GM03348 (cell line): Measurements from ENCODE around the gene MARK1.

ENCODE experiments used
- DNase-seq: peaks from one replicate; pipeline ENCODE4 v3.0.0; 2012; ENCODE audit warnings: low spot score

Gene MARK1

GRCh38 chr1:220527908-220528678 lies at the start of gene MARK1:
MARK1 (plus strand) TSS chr1:220528136; CDS start chr1:220528823, 687 bp downstream.
- peak; percentile 77 for DNase-seq

DNA sequence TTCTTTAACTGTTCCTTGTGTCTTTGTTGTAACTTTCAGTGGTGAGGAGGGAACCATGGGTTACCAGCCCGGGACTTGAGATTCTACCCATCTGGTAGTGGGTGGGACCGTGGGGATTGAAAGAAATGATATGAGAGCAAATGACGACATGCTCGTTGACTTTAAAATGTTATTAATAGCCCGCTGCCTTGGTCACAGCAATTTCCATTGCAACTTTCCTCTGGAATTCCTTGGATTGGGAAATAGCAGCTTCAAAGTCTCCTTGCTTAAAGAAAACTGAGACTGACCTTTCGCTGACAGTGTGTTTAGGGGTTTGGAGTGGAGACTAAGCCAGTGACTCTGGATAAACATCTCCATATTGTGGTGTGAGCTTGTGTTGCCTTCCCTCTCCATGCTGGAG lies 44.2 kb upstream of the MARK1 start:
- DNase-seq: peak; percentile 7

GRCh38 chr1:220484135-220484534 lies 43.8 kb upstream of the MARK1 start:
- DNase-seq: no peak

DNA sequence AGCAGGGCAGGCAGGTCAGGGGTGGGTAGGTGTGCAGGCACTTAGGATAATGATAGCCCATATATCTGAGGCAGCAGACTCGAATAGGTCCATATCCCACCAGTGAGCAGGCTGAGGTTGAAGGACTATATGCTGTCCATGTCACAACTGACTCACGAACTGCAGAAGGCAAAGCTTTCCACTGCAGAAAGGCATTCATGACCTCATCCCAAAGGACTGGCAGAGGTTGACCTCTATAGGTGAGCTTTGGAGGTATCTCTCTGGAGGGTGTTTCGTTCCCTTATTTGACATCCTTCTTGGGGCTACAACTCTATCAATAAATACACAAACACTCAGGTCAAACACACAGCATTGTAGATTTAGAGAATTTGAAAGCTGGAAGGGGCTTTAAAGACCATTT lies 42.8 kb upstream of the MARK1 start:
- DNase-seq: no peak

DNA sequence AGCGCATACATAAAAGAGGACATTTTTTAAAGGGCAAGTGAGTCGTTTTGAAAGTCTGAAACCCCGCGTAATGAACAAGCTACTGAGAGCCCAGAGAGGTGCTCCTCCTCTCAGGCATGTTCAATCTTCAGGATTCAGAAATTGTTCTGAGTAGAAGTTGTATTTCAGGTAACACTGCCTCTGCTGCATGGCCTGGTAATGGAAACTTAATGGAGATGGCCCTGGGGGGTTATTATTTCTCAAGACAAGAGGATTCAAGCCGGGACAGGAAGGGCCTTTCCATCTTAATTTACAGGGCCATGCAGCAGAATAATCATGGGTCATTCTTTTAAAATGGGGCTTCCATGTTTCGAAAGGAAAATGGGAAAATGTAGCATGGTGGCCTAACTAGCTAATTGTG lies 42.1 kb upstream of the MARK1 start:
- DNase-seq: no peak

GRCh38 chr1:220487297-220487820 lies 40.6 kb upstream of the MARK1 start:
- DNase-seq: no peak

GRCh38 chr1:220491891-220492290 lies 36.0 kb upstream of the MARK1 start:
- DNase-seq: no peak

DNA sequence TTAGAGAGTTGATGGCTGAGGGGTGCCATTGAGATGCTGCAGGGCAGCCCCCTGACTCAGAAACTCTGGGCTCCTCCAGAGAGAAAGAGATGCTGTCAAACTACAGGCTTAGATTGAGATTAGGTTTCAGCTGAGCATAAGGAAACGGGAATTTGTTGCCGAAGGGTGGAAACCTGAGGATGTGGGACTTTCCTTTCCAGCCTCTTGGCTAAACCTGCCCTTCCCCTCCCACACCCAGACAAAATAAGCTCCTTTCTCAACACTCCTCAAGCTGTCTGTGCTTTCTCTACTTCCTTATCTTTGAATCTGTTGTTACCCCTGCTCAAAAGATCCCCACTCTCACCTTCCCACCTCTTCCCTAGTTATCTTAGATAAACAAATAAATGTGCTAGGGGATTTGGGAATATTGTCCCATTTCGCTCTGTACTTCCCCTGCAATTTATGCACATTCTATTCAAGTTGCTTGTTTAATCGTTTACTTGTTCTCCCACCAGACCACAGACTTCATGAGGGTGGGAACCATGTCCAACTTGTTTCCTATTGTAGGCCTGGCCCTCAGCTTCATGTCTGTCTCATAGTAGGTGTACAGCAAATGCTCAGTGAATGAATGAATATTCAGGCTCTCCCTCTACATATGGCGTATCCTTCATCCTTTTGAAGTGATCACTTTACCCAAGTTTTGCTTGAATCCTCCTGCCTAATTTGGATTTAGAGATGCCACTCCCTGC lies 30.6 kb upstream of the MARK1 start:
- DNase-seq: no peak

GRCh38 chr1:220498188-220498587 lies 29.7 kb upstream of the MARK1 start:
- DNase-seq: peak; percentile 23

- no peak for DNase-seq
Measured at GRCh38 chr1:220500372-220500771, 27.6 kb upstream of the MARK1 start.

GRCh38 chr1:220504329-220504728 lies 23.6 kb upstream of the MARK1 start:
- DNase-seq: no peak

- no peak for DNase-seq
Measured at GRCh38 chr1:220507085-220507484, 20.9 kb upstream of the MARK1 start.

DNA sequence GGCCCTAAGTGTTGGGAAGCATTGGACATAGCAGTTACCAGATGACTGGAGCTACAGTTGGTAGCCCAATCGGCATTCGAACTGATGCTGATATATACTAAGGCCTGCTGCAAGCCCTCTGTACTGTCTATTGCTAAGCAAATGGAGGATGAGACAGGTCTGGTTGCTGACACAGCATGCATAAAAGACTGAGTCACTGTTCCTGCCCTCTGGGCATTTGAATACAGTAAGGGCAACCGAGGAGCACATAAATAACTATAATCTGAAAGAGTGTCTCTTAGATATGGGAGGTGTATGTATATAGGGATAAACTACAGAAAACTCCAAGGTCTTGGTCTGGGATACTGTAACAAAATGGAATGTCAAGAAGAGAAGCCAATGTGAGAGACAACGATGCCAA lies 16.8 kb upstream of the MARK1 start:
- DNase-seq: no peak

- DNase-seq: no peak
Measured at GRCh38 chr1:220511785-220512184, 16.2 kb upstream of the MARK1 start.

DNA sequence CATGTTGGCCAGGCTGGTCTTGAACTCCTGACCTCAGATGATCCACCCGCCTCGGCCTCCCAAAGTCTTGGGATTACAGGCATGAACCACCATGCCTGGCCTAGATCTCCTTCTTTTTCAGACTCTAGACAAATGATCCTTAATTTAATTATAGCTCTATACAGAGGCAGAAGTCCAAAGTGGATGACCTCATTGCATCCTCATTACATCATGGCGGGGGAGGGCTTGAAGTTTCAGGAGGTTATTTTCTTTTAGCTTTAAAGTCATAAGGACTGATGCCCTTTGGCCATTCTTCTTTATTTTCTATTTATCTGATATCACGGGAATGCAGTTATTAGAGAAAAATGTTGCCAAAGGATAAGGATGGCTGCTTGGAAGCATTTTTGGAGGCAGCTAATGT lies 14.1 kb upstream of the MARK1 start:
- no peak for DNase-seq

- DNase-seq: no peak
Measured at GRCh38 chr1:220514256-220514655, 13.7 kb upstream of the MARK1 start.

DNA sequence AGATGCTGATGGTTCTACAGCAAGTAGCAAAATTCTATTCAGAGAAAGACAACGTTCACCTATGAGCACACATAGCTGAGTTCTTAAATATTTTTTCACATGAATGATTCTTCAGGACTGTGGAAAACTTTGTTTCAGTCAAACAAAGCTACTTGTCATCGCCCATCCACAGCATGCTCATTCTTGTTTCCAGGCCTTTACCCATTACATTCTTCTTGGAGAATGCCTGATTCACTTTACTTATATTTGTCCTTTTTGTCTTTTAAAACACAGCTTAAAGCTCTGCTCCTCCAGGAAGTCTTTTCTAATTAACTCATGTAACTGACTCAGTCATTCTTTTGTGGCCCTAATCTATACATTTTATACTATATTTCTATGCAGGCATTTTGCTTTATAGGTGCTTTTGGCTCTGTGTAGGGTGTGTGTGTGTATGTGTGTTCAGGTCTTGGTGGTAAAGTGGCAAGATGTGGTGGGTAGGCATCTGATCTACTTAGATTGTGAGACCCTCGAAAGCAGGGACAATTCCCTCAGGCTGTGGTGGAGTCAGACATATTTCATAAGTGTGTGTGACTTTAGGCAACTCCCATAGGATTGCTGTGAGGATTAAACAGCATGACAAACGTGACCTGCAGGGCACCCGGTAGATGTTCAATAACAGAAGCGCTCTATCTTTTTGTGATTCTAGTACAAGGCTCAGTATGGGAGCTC lies 11.8 kb upstream of the MARK1 start:
- no peak for DNase-seq

GRCh38 chr1:220516722-220517042 lies 11.3 kb upstream of the MARK1 start:
- DNase-seq: no peak

GRCh38 chr1:220521778-220522177 lies 6.2 kb upstream of the MARK1 start:
- DNase-seq: no peak

DNA sequence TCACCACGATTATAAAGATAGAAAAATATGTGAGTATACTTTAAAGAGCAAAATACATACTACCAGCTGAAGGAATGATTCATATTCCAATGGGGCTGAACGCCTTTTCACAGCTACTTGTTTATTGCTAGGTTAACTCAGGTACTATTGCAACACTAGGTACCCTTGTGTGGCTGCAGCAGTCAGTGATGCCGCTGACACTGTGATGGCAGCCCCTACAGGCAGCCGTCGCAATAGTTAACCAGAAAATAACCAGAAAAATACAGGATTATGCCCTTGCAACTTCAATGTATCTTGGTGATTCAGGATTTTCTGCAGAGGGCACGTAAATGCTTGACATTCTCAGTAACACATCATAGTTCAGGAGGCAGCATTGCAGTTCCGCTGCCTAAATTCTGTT lies 1.6 kb upstream of the MARK1 start:
- no peak for DNase-seq

DNA sequence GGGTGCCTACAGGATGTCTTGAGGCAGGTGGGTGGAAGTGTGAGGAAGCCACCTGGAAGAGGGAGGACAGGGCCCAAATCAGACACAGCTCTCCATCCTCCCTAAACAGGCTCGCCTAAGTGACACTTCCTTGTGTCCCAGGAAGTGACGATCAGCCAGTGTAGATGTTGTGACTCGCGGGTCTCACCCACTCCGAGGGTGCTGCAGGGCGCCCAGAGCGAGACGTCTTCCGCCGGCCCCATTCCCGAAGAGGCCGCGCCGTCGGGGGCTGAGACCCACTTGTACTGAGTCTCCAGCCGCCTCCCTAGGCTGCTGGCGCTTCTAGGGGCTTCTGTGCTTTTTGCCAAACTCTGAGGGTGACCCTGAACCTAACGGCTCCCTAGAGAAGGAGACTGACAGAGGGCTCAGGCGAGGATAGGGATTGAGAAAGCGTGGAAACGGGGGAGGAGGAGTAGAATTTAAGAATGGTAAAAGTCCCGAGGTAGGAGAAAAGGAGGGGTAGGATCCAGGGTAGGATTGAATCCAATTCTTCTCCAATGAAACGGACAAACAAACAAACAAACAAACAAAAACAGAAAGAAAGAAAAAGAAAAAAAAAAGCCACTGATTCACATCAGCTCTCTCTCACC lies 543 bp upstream of the MARK1 start:
- peak; percentile 14 for DNase-seq
